Renal cortex interstitium (tissue), 15 donors: ENCODE results near the gene SIRPB1. TPM values are rescaled to one million over a fixed set of nuclear protein-coding genes. Genes with fewer than 3 reads are reported as not detected.

ENCODE experiments used
- DNase-seq, 11 donors: peaks; one replicate each; pipeline ENCODE4 v3.0.0-alpha.2; 2013; ENCODE audit warnings: low read depth in 9 of 11, low spot score in 4 of 11; ENCODE audit errors: extremely low read depth in 1 of 11
- long read RNA-seq, 16 experiments: transcript quantifications; one replicate each; lab custom pipeline, GENCODE V29; 2026
- polyA plus RNA-seq, 3 donors: library from polyadenylated mRNA; unstranded; fragments of 120-200 nt; gene quantifications; one replicate each; pipeline ENCODE4 v1.2.1, GENCODE V29; 2013; ENCODE audit not compliant: insufficient read length in 3 of 3

The SIRPB1 gene
- 1 to 10 TPM in 2 of 3 donors, under 1 TPM in 1; 0.56 to 1.5 (median 1.1) TPM for polyA plus RNA-seq
- long read RNA-seq, donor 1, result 0 reads
- long read RNA-seq, donor 2, result 0 reads
- long read RNA-seq, donor 3, partial matches to known transcripts, result 5 of 5 reads
- long read RNA-seq, donor 3, other reads (novel, unspliced or antisense), result 0 of 5 reads
- long read RNA-seq, donor 4, result 0 reads
- long read RNA-seq, donor 5, result 0 reads
- long read RNA-seq, donor 6, result 0 reads
- long read RNA-seq, donor 7, result 0 reads
- long read RNA-seq, donor 8, result 0 reads
- long read RNA-seq, donor 9, partial matches to known transcripts, result 36 of 36 reads
- long read RNA-seq, donor 9, other reads (novel, unspliced or antisense), result 0 of 36 reads
- long read RNA-seq, donor 10, partial matches to known transcripts, result 7 of 7 reads
- long read RNA-seq, donor 10, other reads (novel, unspliced or antisense), result 0 of 7 reads
- long read RNA-seq, donor 11, result 0 reads
- long read RNA-seq, donor 12, result 0 reads
- long read RNA-seq, donor 13, result 0 reads
- long read RNA-seq, donor 14, result 0 reads
- long read RNA-seq, donor 15, result 0 reads
- long read RNA-seq, donor 16, result 0 reads

GRCh38 chr20:1619861-1620444 lies at the start of gene SIRPB1:
SIRPB1 (minus strand) TSS chr20:1620009; CDS start chr20:1619944, 65 bp downstream.
- no peak for DNase-seq

GRCh38 chr20:1669304-1669703 lies 49.5 kb upstream of the SIRPB1 start:
- no peak for DNase-seq

GRCh38 chr20:1667502-1668085 lies 47.8 kb upstream of the SIRPB1 start:
- no peak for DNase-seq

GRCh38 chr20:1666802-1667201 lies 47.0 kb upstream of the SIRPB1 start:
- no peak for DNase-seq

GRCh38 chr20:1665345-1665744 lies 45.5 kb upstream of the SIRPB1 start:
- no peak for DNase-seq

GRCh38 chr20:1664911-1665310 lies 45.1 kb upstream of the SIRPB1 start:
- DNase-seq, result no peak

- no peak for DNase-seq
Observed at GRCh38 chr20:1663917-1664316, 44.1 kb upstream of the SIRPB1 start.

- DNase-seq, result no peak
Observed at GRCh38 chr20:1661542-1662299, 41.9 kb upstream of the SIRPB1 start.

GRCh38 chr20:1660246-1660645 lies 40.4 kb upstream of the SIRPB1 start:
- no peak for DNase-seq

GRCh38 chr20:1657556-1658334 lies 37.9 kb upstream of the SIRPB1 start, which contains the start of gene SIRPG:
SIRPG (minus strand) TSS chr20:1657779; CDS start chr20:1657714, 65 bp downstream.
- no peak for DNase-seq

GRCh38 chr20:1656844-1657243 lies 37.0 kb upstream of the SIRPB1 start:
- no peak for DNase-seq

GRCh38 chr20:1654996-1655395 lies 35.2 kb upstream of the SIRPB1 start:
- DNase-seq, result no peak

- no peak for DNase-seq
Observed at GRCh38 chr20:1652960-1653359, 33.2 kb upstream of the SIRPB1 start.

GRCh38 chr20:1652104-1652503 lies 32.3 kb upstream of the SIRPB1 start:
- no peak for DNase-seq

- DNase-seq, result no peak
Observed at GRCh38 chr20:1651268-1652058, 31.7 kb upstream of the SIRPB1 start.

GRCh38 chr20:1648101-1648500 lies 28.3 kb upstream of the SIRPB1 start:
- DNase-seq, result no peak

GRCh38 chr20:1646975-1647431 lies 27.2 kb upstream of the SIRPB1 start:
- no peak for DNase-seq
